Spleen (tissue), 7 donors: ENCODE results near the gene LAIR2.

ENCODE experiments used
- POLR2AphosphoS5 ChIP-seq, 3 donors: sonication (generic); formaldehyde crosslinking; IDR thresholded peaks; one replicate each; pipeline ENCODE4 v1.5.1; 2017; ENCODE audit warnings: antibody characterized with exemption in 3 of 3
- TF ChIP-seq, protein P1 (sequence below), 11 experiments: fragments of 200-600 bp in 7 of 11; fragments of 450-650 bp in 4 of 11; sonication (generic) in 4 of 11; IDR thresholded peaks in 8 of 11; conservative IDR thresholded peaks in 3 of 11; 1 replicate in 7 of 11; 2 replicates in 4 of 11; pipeline versions ENCODE4 v1.4.0 to v1.8.0; 2016 to 2021; ENCODE audit warnings: antibody characterized with exemption in 11 of 11, inconsistent platforms in 4 of 11, mild to moderate bottlenecking in 1 of 11
- donor health status: DM: no; HTN: no; CAD: no; lungs with moderate emphysema.
- donor health status: DM: no; HTN: no; CAD: no.
- donor health status: DM: no; HTN: no; CAD: no.

DNA sequence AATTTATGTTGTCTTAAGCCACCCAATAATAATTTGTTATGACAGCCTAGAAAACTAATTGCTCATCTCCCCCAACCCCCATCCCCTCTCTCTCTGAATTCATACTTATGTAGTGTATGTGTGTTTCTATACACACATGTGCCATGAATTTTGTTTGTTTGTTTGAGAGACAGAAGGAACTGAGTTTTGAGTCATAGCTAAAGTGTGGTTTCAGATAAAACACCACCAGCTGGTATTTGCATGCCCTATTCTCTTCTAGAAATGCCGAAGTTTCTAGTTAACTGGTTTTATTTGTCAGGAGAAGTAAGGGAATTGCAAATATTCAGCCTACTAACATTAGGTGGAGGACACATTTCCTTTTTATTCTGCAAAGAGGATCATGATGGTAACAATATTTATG lies 53.6 kb downstream of the LAIR2 start:
- TF ChIP-seq, protein P1, sequence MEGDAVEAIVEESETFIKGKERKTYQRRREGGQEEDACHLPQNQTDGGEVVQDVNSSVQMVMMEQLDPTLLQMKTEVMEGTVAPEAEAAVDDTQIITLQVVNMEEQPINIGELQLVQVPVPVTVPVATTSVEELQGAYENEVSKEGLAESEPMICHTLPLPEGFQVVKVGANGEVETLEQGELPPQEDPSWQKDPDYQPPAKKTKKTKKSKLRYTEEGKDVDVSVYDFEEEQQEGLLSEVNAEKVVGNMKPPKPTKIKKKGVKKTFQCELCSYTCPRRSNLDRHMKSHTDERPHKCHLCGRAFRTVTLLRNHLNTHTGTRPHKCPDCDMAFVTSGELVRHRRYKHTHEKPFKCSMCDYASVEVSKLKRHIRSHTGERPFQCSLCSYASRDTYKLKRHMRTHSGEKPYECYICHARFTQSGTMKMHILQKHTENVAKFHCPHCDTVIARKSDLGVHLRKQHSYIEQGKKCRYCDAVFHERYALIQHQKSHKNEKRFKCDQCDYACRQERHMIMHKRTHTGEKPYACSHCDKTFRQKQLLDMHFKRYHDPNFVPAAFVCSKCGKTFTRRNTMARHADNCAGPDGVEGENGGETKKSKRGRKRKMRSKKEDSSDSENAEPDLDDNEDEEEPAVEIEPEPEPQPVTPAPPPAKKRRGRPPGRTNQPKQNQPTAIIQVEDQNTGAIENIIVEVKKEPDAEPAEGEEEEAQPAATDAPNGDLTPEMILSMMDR (IDR thresholded peaks at IDR 0.05 in 8 of 11, conservative IDR thresholded peaks at IDR 0.05 in 3 of 11): no peak
- no peak for TF ChIP-seq POLR2AphosphoS5 (IDR thresholded peaks at IDR 0.05)
